Measurements from ENCODE around the gene NUP210L. TPM values are rescaled to one million over a fixed set of nuclear protein-coding genes. Genes with fewer than 3 reads are reported as not detected.

Gene NUP210L
- total and polyA plus RNA-seq, 9 of the 15 experiments (the other 6 are each of a cell fraction or from before 2014, with no cell fraction given), result 0.01 to 0.04 TPM; not detected in 7

DNA sequence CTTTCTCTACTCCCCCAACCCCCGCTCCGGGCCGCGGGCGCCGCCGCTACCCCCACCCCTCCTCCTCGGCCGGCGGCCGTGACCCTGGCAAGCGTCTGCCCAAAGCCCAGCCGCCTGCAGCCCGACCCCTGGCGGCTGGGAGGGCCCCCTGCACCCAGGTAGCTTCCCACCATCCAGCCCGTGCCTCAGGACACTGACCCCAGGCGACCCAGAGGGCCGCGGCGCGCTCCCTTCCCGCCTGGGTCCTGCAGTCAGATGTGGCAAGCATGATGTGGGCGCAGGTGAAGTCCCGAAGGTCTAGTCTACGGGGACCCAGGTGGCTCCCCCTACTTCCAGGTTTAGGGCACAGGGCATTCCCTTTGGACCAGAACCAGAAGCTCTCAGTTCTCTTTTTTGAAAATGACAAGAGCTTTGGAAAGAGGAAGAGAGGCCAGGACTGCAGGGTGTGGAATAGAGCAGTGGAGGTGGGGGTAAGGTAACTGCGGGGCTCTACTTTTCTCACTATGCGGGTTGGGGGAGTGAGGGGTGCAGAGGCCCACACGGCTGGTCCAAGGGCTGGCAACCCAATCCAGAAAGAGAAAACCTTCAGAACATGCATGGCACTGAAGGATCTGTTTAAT, 208.1 kb downstream of the NUP210L start, which contains the start of gene DENND4B (continued):
- TF ChIP-seq, protein P1, sequence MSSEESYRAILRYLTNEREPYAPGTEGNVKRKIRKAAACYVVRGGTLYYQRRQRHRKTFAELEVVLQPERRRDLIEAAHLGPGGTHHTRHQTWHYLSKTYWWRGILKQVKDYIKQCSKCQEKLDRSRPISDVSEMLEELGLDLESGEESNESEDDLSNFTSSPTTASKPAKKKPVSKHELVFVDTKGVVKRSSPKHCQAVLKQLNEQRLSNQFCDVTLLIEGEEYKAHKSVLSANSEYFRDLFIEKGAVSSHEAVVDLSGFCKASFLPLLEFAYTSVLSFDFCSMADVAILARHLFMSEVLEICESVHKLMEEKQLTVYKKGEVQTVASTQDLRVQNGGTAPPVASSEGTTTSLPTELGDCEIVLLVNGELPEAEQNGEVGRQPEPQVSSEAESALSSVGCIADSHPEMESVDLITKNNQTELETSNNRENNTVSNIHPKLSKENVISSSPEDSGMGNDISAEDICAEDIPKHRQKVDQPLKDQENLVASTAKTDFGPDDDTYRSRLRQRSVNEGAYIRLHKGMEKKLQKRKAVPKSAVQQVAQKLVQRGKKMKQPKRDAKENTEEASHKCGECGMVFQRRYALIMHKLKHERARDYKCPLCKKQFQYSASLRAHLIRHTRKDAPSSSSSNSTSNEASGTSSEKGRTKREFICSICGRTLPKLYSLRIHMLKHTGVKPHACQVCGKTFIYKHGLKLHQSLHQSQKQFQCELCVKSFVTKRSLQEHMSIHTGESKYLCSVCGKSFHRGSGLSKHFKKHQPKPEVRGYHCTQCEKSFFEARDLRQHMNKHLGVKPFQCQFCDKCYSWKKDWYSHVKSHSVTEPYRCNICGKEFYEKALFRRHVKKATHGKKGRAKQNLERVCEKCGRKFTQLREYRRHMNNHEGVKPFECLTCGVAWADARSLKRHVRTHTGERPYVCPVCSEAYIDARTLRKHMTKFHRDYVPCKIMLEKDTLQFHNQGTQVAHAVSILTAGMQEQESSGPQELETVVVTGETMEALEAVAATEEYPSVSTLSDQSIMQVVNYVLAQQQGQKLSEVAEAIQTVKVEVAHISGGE (CRISPR knock-in tag; IDR thresholded peaks at IDR 0.05), result peak in 1 of 3 experiments; percentile 48; a peak in 1 of 6 replicates
- TF ChIP-seq ELF4 (CRISPR knock-in tag; IDR thresholded peaks at IDR 0.05), result no peak
- peak in 1 of 2 experiments; percentile 62; a peak in 2 of 4 replicates for TF ChIP-seq RCOR1 (IDR thresholded peaks at IDR 0.05; ENCODE audit: borderline replicate concordance in 1 of 2, low read depth in 2 of 2, low read length in 2 of 2)
- peak; percentile 65; the same call in 1 of the 2 replicates for TF ChIP-seq SMC3 (conservative IDR thresholded peaks at IDR 0.05; ENCODE audit: insufficient read depth, low read depth, low read length)
- no peak for TF ChIP-seq HOXB6 (CRISPR knock-in tag; IDR thresholded peaks at IDR 0.05; ENCODE audit: borderline replicate concordance)
- TF ChIP-seq ADNP (tag; IDR thresholded peaks at IDR 0.05), result no peak
- TF ChIP-seq ERF (CRISPR knock-in tag; IDR thresholded peaks at IDR 0.05), result no peak
- 0 out of 2 replicates have a peak, but pooled peaks have one; percentile 47 for TF ChIP-seq CREM (IDR thresholded peaks at IDR 0.05; ENCODE audit: low read depth)
- TF ChIP-seq, protein P2, sequence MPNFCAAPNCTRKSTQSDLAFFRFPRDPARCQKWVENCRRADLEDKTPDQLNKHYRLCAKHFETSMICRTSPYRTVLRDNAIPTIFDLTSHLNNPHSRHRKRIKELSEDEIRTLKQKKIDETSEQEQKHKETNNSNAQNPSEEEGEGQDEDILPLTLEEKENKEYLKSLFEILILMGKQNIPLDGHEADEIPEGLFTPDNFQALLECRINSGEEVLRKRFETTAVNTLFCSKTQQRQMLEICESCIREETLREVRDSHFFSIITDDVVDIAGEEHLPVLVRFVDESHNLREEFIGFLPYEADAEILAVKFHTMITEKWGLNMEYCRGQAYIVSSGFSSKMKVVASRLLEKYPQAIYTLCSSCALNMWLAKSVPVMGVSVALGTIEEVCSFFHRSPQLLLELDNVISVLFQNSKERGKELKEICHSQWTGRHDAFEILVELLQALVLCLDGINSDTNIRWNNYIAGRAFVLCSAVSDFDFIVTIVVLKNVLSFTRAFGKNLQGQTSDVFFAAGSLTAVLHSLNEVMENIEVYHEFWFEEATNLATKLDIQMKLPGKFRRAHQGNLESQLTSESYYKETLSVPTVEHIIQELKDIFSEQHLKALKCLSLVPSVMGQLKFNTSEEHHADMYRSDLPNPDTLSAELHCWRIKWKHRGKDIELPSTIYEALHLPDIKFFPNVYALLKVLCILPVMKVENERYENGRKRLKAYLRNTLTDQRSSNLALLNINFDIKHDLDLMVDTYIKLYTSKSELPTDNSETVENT (CRISPR knock-in tag; IDR thresholded peaks at IDR 0.05), result 0 out of 2 replicates have a peak, but pooled peaks have one; percentile 49
- TF ChIP-seq PHB (CRISPR knock-in tag; IDR thresholded peaks at IDR 0.05), result no peak
- no peak for TF ChIP-seq NFIX (CRISPR knock-in tag; IDR thresholded peaks at IDR 0.05; ENCODE audit: low read depth)
- TF ChIP-seq CBX8 (IDR thresholded peaks at IDR 0.05; ENCODE audit: borderline replicate concordance, extremely low read depth, low read depth, low read length, poor library complexity, severe bottlenecking), result no peak
- TF ChIP-seq MYNN (IDR thresholded peaks at IDR 0.05), result peak; percentile 83
- TF ChIP-seq MYNN (CRISPR knock-in tag; IDR thresholded peaks at IDR 0.05), result no peak
- TF ChIP-seq, protein P3, sequence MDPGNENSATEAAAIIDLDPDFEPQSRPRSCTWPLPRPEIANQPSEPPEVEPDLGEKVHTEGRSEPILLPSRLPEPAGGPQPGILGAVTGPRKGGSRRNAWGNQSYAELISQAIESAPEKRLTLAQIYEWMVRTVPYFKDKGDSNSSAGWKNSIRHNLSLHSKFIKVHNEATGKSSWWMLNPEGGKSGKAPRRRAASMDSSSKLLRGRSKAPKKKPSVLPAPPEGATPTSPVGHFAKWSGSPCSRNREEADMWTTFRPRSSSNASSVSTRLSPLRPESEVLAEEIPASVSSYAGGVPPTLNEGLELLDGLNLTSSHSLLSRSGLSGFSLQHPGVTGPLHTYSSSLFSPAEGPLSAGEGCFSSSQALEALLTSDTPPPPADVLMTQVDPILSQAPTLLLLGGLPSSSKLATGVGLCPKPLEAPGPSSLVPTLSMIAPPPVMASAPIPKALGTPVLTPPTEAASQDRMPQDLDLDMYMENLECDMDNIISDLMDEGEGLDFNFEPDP (CRISPR knock-in tag; IDR thresholded peaks at IDR 0.05), result no peak
- TF ChIP-seq NR2C2 (CRISPR knock-in tag; IDR thresholded peaks at IDR 0.05), result no peak
- TF ChIP-seq NR2C2 (tag; IDR thresholded peaks at IDR 0.05), result peak; percentile 95
- TF ChIP-seq, protein P4, sequence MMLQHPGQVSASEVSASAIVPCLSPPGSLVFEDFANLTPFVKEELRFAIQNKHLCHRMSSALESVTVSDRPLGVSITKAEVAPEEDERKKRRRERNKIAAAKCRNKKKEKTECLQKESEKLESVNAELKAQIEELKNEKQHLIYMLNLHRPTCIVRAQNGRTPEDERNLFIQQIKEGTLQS (IDR thresholded peaks at IDR 0.05), result no peak
- TF ChIP-seq, protein P4 (CRISPR knock-in tag; conservative IDR thresholded peaks at IDR 0.05), result no peak

Measured in K562 (cell line).